Stimulated activated effector memory CD8-positive, alpha-beta T cell treated with anti-CD3 and anti-CD28 coated beads, Interleukin-12 subunit alpha, Interleukin-12 subunit beta, amount 100 ng/mL, for 72 hours (primary cell): ENCODE data around the gene POLDIP3.
"Not testable (repeated sequence)": the region's sequence is repeated elsewhere in the genome, so short reads cannot be mapped to it uniquely, and the experiment has no call there.

Source experiments
- ATAC-seq: fragments of 150-1000 bp; cut with Tn5 transposase; 2 replicates; pipeline ENCODE4 v1.10.0; 2021
- DNase-seq, 2 donors: peaks; one replicate each; pipeline ENCODE4 v3.0.0; 2021 to 2022; ENCODE audit warnings: low spot score in 2 of 2
- H3K27ac Mint-ChIP-seq: one replicate; pipeline ENCODE4 v1.8.0; 2022; ENCODE audit warnings: mild to moderate bottlenecking, mixed read lengths
- H3K36me3 Mint-ChIP-seq: one replicate; pipeline ENCODE4 v1.8.0; 2022; ENCODE audit warnings: mild to moderate bottlenecking, mixed read lengths
- H3K4me1 Mint-ChIP-seq: one replicate; pipeline ENCODE4 v1.8.0; 2022; ENCODE audit warnings: mixed read lengths
- H3K4me3 Mint-ChIP-seq: one replicate; pipeline ENCODE4 v1.8.0; 2022; ENCODE audit warnings: mild to moderate bottlenecking, mixed read lengths
- H3K9me3 Mint-ChIP-seq: one replicate; pipeline ENCODE4 v1.8.0; 2022; ENCODE audit warnings: mixed read lengths

Gene POLDIP3

GRCh38 chr22:42615092-42615859 is 593 bp upstream of the POLDIP3 start:
- Mint-ChIP-seq H3K4me1 (peaks cover 55% of the 10 kb centered on the region), H3K27ac (peak overlapping the region; percentile 100), H3K36me3 (peaks cover 79% of the 10 kb centered on the region), H3K9me3 (no peaks in the 10 kb centered on the region), H3K4me3 (peak overlapping the region; percentile 78)
- DNase-seq (peak; percentile 69 to 92), ATAC-seq (peak; percentile 81)

GRCh38 chr22:42613872-42614301 is 796 bp downstream of the POLDIP3 start:
- ATAC-seq: no peak
- no peak for DNase-seq
- Mint-ChIP-seq H3K9me3 (no peaks in the 10 kb centered on the region), H3K27ac (peak overlapping the region; percentile 100), H3K4me3 (peak overlapping the region; percentile 78), H3K4me1 (peaks cover 67% of the 10 kb centered on the region), H3K36me3 (peaks cover 88% of the 10 kb centered on the region)

GRCh38 chr22:42612336-42612735 is 2.3 kb downstream of the POLDIP3 start:
- Mint-ChIP-seq H3K36me3 (peaks cover 94% of the 10 kb centered on the region), H3K4me1 (peaks cover 66% of the 10 kb centered on the region), H3K9me3 (no peaks in the 10 kb centered on the region), H3K4me3 (peak overlapping the region; percentile 78), H3K27ac (peak overlapping the region; percentile 100)
- no peak for ATAC-seq
- no peak for DNase-seq

GRCh38 chr22:42611051-42611450 is 3.6 kb downstream of the POLDIP3 start:
- no peak for ATAC-seq
- H3K36me3 Mint-ChIP-seq: peaks cover 94% of the 10 kb centered on the region
- H3K4me1 Mint-ChIP-seq: peaks cover 71% of the 10 kb centered on the region
- DNase-seq: no peak
- no peak overlapping the region for H3K4me3 Mint-ChIP-seq
- peak overlapping the region; percentile 60 for H3K27ac Mint-ChIP-seq
- H3K9me3 Mint-ChIP-seq: no peaks in the 10 kb centered on the region

- DNase-seq (no peak), ATAC-seq (no peak)
- Mint-ChIP-seq H3K27ac (peak overlapping the region; percentile 60), H3K9me3 (no peaks in the 10 kb centered on the region), H3K4me1 (peaks cover 62% of the 10 kb centered on the region), H3K4me3 (no peak overlapping the region), H3K36me3 (peaks cover 94% of the 10 kb centered on the region)
Observed at GRCh38 chr22:42610186-42610585, 4.5 kb downstream of the POLDIP3 start.

- H3K27ac Mint-ChIP-seq: peak overlapping the region; percentile 81
Observed at GRCh38 chr22:42608823-42609361, 5.8 kb downstream of the POLDIP3 start.

GRCh38 chr22:42608136-42608822 is 6.4 kb downstream of the POLDIP3 start:
- H3K4me1 Mint-ChIP-seq: peaks cover 69% of the 10 kb centered on the region
- ATAC-seq: no peak
- peak overlapping the region; percentile 81 for H3K27ac Mint-ChIP-seq

More at GRCh38 chr22:42608823-42609361, 5.8 kb downstream of the POLDIP3 start:
- H3K4me1 Mint-ChIP-seq: peaks cover 65% of the 10 kb centered on the region
- peaks cover 86% of the 10 kb centered on the region for H3K36me3 Mint-ChIP-seq
- no peak overlapping the region for H3K4me3 Mint-ChIP-seq
- peak; percentile 69 for ATAC-seq
- H3K9me3 Mint-ChIP-seq: no peaks in the 10 kb centered on the region
- no peak for DNase-seq

GRCh38 chr22:42607641-42608040 is 7.0 kb downstream of the POLDIP3 start:
- peaks cover 82% of the 10 kb centered on the region for H3K36me3 Mint-ChIP-seq
- H3K9me3 Mint-ChIP-seq, H3K4me3 Mint-ChIP-seq, DNase-seq, ATAC-seq, H3K27ac Mint-ChIP-seq: not testable (repeated sequence)
- H3K4me1 Mint-ChIP-seq: peaks cover 64% of the 10 kb centered on the region

More at GRCh38 chr22:42608136-42608822, 6.4 kb downstream of the POLDIP3 start:
- no peak for DNase-seq
- Mint-ChIP-seq H3K4me3 (no peak overlapping the region), H3K9me3 (no peaks in the 10 kb centered on the region), H3K36me3 (peaks cover 82% of the 10 kb centered on the region)

GRCh38 chr22:42604403-42604802 is 10.3 kb downstream of the POLDIP3 start:
- Mint-ChIP-seq H3K36me3 (peaks cover 82% of the 10 kb centered on the region), H3K27ac (no peak overlapping the region), H3K4me1 (peaks cover 36% of the 10 kb centered on the region), H3K9me3 (no peaks in the 10 kb centered on the region), H3K4me3 (no peak overlapping the region)
- ATAC-seq: no peak
- DNase-seq: no peak

GRCh38 chr22:42603427-42603826 is 11.3 kb downstream of the POLDIP3 start:
- Mint-ChIP-seq H3K4me3 (no peak overlapping the region), H3K9me3 (no peaks in the 10 kb centered on the region), H3K4me1 (peaks cover 26% of the 10 kb centered on the region), H3K27ac (peak overlapping the region; percentile 2), H3K36me3 (peaks cover 85% of the 10 kb centered on the region)
- no peak for ATAC-seq
- DNase-seq: no peak

- Mint-ChIP-seq H3K4me3 (no peak overlapping the region), H3K4me1 (peaks cover 26% of the 10 kb centered on the region), H3K27ac (no peak overlapping the region), H3K36me3 (peaks cover 87% of the 10 kb centered on the region), H3K9me3 (no peaks in the 10 kb centered on the region)
- no peak for DNase-seq
- ATAC-seq: no peak
Observed at GRCh38 chr22:42602470-42602869, 12.2 kb downstream of the POLDIP3 start.

- peaks cover 88% of the 10 kb centered on the region for H3K36me3 Mint-ChIP-seq
- no peak overlapping the region for H3K27ac Mint-ChIP-seq
- ATAC-seq (no peak), DNase-seq (no peak)
- H3K4me1 Mint-ChIP-seq: peaks cover 26% of the 10 kb centered on the region
- H3K4me3 Mint-ChIP-seq: no peak overlapping the region
- H3K9me3 Mint-ChIP-seq: no peaks in the 10 kb centered on the region
Observed at GRCh38 chr22:42601879-42602465, 12.7 kb downstream of the POLDIP3 start.

- DNase-seq (no peak), ATAC-seq (no peak)
- no peak overlapping the region for H3K4me3 Mint-ChIP-seq
- H3K36me3 Mint-ChIP-seq: peaks cover 100% of the 10 kb centered on the region
- H3K9me3 Mint-ChIP-seq: no peaks in the 10 kb centered on the region
- peak overlapping the region; percentile 58 for H3K27ac Mint-ChIP-seq
- no peaks in the 10 kb centered on the region for H3K4me1 Mint-ChIP-seq
Observed at GRCh38 chr22:42596863-42597530, 17.7 kb downstream of the POLDIP3 start.

- Mint-ChIP-seq H3K4me3 (no peak overlapping the region), H3K36me3 (peaks cover 100% of the 10 kb centered on the region), H3K9me3 (no peaks in the 10 kb centered on the region), H3K4me1 (no peaks in the 10 kb centered on the region), H3K27ac (peak overlapping the region; percentile 58)
- no peak for DNase-seq
- no peak for ATAC-seq
Observed at GRCh38 chr22:42596336-42596735, 18.3 kb downstream of the POLDIP3 start.

GRCh38 chr22:42595434-42595833 is 19.2 kb downstream of the POLDIP3 start:
- no peaks in the 10 kb centered on the region for H3K9me3 Mint-ChIP-seq
- H3K36me3 Mint-ChIP-seq: peaks cover 100% of the 10 kb centered on the region
- peak overlapping the region; percentile 58 for H3K27ac Mint-ChIP-seq
- H3K4me3 Mint-ChIP-seq: no peak overlapping the region
- no peaks in the 10 kb centered on the region for H3K4me1 Mint-ChIP-seq
- ATAC-seq (no peak), DNase-seq (no peak)
